HG02884 (cell line): ENCODE measurements around the gene ENPP6.

Source experiments
- ATAC-seq: cut with Tn5 transposase; IDR thresholded peaks from one replicate; pipeline ENCODE4 v1.9.1; 2021; ENCODE audit warnings: mild to moderate bottlenecking, moderate library complexity; ENCODE audit not compliant: unreplicated experiment

The ENPP6 gene

GRCh38 chr4:184110452-184111224, 107.0 kb downstream of the ENPP6 start:
- no peak for ATAC-seq

DNA sequence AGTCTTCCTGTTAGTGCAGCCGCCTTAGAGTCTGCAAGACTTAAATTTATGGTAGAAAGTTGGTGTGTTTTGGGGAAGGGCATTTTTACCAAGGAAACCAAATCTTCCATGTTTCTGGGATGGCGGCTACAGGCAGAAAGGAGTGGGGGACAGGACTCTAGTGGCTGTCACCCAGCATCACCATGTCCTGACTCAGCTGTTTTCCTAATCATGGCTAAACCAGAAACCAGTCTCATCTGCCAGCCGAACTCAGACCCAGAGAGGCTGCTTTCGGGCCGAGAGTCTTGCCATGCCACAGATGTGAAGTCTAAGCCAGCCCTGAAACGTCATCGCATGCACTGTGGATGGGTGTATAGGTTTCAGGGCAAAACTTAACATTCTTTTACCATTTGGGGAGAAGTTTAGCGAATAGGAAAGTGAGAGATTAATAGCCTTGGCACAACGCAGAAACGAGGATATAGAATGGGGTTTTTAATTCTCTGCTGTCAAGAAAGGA, 109.6 kb downstream of the ENPP6 start:
- ATAC-seq = no peak

DNA sequence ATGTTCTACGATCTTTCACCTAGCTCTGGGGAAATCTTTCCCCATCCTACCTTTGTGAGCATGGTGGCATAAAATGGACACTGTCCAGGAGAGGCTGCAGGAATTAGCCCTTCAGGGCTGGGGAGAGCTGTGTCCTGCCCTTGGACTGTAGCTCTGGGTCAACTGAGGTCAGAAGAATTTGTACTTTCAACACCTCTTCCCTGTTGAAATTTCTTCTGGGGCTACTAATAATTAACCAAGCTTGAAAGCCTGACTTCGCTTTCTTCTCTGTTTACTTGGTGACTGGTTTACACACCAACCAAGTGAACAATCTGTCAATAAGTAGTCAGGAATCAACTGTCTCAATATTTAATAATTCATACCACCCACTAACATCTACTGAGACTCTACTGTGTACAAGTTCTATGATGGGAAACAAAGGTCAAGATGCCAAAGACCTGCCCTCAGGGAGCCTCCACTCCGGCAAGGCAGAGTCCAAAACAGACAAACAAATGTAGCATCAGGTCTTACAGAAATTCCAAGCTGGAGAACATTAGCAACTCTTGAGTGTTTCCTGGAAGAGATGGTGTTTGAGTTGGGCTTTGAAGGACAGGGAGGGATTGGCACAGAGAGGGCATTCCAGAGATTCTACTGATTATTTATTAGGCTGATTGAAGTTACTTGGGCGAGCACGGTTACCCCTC, 113.1 kb downstream of the ENPP6 start:
- no peak for ATAC-seq

- ATAC-seq = no peak
Observed at GRCh38 chr4:184103527-184104264, 114.0 kb downstream of the ENPP6 start.

DNA sequence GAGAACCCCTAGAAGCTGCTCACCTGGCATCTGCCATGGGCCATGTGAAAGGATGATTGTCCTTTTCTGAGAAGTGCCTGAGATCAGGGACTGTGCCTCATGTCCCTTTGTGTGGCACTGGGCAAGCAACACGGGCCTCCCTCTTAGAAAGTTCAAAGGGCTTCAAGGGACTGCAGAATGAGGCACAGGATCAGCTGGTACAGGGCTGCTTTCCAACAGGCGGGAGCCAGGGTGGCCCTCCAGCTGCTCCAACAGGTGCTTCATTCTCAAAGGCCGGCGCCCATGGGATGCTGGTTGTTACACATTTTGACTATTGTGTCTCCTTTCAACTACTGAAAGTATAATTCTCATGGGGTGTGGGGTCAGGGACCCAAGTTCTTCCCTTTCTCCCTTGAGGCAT, 114.7 kb downstream of the ENPP6 start:
- ATAC-seq = no peak

DNA sequence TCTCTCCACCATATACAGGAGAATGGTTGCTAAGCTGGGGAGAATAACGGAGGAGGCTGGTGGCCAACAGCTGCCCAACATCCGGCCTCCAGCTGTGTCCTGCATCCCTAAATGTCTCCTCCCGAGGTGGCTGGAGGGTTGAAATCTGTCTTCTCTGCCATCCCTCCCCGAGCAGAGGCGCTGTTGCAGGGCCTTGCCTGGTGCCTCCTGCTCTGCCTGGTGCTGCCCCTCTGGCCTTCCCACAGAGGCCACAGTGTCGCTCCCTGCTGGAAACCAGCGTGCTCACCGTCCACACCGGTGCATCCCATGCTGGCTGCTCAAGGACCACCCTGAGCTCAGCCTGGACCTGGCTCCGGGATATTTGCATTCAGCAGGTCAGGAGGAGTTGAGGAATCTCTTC, 115.2 kb downstream of the ENPP6 start:
- ATAC-seq = no peak

DNA sequence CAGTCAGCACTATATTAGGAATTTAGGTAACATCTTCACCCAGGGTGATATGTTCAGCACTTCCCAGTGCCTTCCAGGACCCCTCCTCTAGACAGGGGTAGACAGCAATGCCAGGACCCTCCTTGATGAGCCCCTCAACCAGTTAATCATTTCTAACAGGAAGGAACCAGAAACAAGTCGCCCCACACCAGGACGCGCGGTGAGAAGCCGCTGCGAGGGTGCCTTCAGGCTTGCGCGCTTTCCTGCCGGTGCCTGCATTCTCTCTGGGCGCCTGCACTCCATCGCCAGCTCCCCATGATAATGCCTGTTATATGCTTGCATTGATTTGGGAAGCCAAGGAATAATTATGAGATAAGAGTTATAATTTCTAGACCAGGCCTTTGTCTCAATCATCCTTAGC, 116.0 kb downstream of the ENPP6 start:
- no peak for ATAC-seq

DNA sequence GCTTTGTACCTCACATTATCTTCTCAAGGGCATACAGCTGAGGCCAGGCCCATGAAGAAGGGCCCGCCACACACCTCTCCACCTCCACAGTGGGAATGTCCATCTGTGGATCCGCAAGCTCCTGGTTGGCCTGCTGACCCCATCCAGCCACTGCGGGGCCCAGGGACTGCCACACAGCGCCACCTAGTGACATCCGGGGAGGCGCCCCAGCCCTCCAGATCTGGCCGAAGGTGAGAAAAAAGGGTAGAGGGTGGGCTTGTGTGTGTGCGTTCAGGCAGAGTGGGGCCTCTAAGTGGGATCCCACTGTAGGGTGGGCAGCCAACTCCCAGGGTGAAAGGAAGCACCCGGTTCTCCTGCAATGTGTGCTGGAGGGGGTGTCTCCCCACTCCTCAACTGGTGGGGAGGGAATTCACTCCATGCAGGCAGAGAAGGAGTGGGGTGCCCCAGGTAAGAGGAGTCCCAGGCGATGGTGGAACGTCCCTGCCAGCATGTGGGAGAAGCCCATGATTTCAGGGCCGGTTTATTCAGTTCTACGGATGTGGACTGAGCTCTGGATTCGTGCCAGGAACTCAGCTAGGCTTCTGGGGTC, 117.3 kb downstream of the ENPP6 start:
- ATAC-seq = no peak

- ATAC-seq = no peak
Observed at GRCh38 chr4:184099535-184099966, 118.1 kb downstream of the ENPP6 start.

DNA sequence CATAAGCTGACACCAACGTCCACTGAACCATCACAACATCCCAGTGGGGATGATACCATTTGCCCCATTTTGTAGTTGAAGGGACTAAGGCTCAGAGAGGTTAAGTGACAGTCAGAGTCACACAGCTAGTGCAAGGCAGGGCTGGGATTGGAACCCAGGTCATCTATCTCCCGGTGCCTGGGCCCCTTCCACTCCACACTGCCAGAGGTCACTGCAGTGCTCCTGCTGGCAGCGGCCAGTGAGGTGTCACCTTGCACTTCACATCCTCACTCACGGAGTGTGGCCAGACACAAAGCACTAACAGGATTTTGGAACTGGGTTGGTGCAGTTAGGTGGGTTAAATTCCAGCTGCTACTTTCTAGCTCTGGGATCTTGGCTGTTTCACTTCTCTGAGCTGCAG, 118.7 kb downstream of the ENPP6 start:
- ATAC-seq = no peak

DNA sequence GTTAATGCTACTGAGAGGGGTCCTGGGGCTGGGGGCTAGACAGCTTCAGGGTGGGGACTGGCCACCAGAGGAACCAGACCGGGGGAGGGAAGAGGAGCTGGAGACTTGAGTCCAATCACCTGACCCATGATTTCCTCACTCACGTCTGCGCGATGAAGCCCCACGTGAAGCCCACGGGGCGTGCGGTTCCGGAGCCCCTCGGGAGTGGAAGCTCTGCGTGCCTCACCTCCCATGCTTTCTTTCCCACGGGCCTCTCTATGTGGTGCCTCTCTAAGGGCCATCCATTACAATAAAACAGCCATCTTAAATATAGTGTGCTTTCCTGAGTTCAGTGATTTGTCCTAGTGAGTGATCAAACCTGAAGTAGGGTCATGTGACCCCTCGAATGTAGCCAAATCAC, 119.9 kb downstream of the ENPP6 start:
- ATAC-seq = no peak

GRCh38 chr4:184097241-184097605, 120.5 kb downstream of the ENPP6 start:
- ATAC-seq = no peak

GRCh38 chr4:184096561-184097240, 121.0 kb downstream of the ENPP6 start:
- no peak for ATAC-seq

DNA sequence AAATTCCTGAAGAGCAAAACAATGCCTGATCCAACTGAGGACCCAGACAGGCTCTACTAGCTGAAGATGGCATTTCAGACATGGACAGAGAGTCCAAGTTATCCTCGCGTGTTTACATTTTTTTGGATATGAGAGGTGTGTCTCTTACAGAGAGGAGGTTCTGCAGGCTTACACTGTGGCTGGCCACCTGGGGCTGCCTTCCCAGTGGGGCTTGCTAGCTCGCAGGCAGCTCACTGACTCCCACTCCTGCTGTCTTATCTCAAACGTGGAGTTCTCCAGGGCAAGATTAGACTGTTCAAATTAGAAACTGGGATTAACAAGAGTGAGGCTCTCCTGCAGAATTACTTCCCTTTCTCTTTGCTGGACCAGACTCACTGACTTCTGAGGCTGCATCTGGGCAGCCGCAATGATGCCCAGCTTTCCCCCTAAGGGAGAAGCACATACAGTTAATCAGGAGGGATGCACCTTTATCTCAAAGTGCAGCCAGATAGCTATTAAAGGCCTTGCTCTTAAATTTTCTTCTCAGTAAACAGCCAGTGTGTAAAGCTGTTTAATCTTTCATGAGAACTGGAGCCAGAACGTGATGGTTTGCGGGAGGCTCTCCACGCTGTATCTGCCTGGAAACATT, 123.0 kb downstream of the ENPP6 start:
- ATAC-seq = no peak

DNA sequence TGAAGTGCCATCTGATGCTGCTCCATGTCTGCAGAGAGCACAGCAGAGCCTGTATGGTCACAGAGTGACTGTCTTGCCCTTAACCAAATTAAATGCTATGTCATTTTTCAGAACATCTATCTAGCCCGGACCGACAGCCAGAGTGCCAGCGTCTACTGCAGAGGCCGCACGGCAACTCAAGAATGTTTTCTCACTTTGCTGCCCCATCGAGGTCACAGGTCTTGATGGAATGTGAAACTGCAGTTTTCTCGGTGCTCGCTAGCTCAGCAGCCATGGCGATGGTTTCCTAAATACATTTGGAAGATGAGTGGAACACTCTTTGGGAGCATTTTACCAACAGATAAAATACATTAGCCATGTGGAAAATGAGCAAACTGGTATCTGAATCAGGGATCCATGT, 125.7 kb downstream of the ENPP6 start:
- no peak for ATAC-seq

GRCh38 chr4:184090571-184090970, 127.1 kb downstream of the ENPP6 start:
- no peak for ATAC-seq

GRCh38 chr4:184080674-184081073, 137.0 kb downstream of the ENPP6 start:
- no peak for ATAC-seq

DNA sequence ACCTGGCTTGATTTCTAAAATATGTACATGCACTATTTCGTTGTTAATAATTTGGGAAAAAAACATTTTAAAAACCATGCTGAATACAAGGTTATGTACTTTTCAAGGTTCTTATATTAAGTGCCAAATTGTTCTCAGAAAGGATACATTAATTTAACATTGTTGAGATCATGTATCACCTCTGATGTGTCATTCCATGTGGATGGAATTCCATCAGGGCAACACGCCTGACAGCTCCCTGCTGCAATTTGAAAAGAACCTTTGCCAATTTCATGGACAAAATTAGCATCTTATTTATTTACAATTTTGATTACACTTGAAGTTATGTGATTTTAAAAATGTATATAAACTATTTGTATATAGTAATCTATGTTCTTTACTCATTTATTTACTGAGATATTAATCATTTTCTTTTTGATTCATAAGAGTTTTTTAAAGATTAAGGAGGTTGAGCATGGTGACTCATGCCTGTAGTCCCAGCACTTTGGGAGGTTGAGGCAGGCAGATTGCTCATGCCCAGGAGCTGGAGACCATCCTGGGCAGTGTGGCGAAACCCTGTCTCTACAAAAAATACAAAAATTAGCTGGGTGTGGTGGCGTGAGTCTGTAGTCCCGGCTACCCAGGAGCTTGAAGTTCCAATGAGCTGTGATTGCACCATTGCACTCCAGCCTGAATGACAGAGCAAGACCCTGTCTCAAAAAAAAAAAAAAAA, 142.8 kb downstream of the ENPP6 start:
- ATAC-seq = no peak

DNA sequence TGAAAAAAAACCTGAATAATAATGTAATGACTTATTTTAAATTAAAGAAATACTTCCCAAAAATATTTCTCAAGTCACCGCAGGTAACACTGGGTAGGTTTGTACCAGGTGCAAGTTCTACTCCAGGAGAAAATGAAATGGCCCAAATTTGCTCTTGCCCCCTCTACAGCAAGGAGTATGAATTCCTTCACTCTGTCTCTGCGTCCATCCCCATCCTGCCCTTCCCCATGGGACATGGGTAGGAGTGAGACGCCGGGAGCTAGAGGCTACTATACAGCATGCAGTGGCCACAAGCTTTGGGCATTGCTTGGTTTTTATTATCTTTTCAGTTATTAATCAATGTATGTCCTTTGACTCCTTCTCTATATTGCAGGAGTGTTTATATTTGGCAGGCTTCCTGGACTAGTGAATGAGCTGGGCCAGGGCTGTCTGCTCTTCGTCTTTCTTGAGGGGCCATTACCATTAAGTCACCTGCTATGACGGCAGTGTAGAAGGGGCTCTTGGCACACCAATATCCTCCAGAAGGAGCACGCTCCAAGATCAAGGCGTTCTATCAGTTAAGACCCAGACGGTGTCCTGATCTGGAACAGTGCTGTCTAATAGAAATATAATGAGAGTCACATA, 149.6 kb downstream of the ENPP6 start:
- ATAC-seq = no peak
